Activated CD8-positive, alpha-beta memory T cell treated with anti-CD3 and anti-CD28 coated beads, Interleukin-2, amount 50 U/mL, for 48 hours (primary cell): Measurements from ENCODE around the gene ZNF414.

Experiments
- DNase-seq: peaks from one replicate; pipeline ENCODE4 v3.0.0-alpha.2; 2020

The ZNF414 gene

DNA sequence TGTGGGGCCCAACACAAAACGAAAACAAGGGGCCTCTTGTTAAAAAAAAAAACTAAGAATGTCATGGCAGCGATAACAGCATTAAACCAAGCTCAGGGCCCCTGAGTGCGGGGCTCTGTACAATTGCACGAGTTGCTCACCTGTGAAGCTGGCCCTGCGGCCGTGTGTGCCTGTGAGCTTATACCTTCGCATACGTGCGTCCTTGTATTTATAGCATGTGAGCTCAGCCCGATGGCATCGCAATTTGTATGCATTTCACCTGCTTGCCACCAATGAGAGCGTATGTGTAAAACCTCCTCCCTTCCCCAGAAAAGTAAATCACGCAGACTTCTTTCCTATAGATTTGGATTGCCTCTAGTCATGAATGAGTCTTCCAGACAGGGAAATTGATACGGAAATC is 52.1 kb downstream of the ZNF414 start:
- DNase-seq, result no peak

- no peak for DNase-seq
Measured at GRCh38 chr19:8461376-8461775, 52.6 kb downstream of the ZNF414 start.

DNA sequence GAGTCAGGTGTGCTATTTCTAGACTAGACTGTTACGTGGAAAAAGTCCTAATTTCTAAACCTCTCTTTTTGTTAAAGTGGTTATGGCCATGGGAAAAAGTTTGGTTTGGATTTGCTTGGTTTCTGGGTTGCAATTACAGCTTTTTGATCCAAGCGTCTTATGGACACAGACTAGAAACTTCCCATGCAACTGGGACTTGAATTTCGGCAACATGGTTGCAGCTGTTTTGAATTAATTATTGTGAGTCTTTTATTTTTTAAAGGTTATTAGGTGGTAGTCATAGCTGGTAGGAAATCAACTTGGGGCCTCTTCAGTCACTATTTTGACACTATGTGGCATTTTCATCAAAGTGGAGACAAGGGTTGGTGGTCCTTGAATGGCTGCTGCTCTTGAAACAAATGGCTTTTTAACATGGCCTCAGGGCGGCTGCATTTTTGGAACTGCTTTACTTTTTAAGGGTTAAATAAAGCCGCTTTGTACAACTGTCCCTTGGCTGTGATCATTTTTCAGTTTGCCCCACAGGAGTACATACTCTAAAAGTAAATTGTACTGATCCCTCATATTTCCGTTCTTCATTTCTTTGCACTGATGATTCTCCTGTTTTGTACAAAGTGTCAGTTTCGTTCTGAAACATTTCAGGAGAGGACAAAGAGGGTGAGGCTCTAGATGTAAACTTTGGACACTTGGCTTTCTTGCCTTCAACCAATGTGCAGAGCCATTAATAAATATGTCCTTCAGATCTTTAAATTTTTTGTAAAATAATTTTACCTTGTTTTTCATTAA is 53.3 kb downstream of the ZNF414 start:
- DNase-seq, result no peak
